Coronary artery (tissue), 2 donors: ENCODE data around the gene CD70.
"Not testable (repeated sequence)": the region's sequence is repeated elsewhere in the genome, so short reads cannot be mapped to it uniquely, and the experiment has no call there.

Source experiments
- DNase-seq: peaks from one replicate; pipeline ENCODE4 v3.0.0-alpha.2; 2017; ENCODE audit warnings: low spot score
- H3K27ac ChIP-seq, 2 donors: fragments of 200-600 bp; sonication (generic); one replicate each; pipeline ENCODE4 v1.5.1; 2016 to 2019
- H3K4me3 ChIP-seq: fragments of 200-600 bp; sonication (generic); 2 replicates; pipeline ENCODE4 v1.5.1; 2016; ENCODE audit warnings: mild to moderate bottlenecking, moderate library complexity
- TF ChIP-seq, protein P1 (sequence below): fragments of 200-600 bp; sonication (generic); IDR thresholded peaks from one replicate; pipeline ENCODE4 v1.5.1; 2019; ENCODE audit warnings: antibody characterized with exemption

Gene CD70

DNA sequence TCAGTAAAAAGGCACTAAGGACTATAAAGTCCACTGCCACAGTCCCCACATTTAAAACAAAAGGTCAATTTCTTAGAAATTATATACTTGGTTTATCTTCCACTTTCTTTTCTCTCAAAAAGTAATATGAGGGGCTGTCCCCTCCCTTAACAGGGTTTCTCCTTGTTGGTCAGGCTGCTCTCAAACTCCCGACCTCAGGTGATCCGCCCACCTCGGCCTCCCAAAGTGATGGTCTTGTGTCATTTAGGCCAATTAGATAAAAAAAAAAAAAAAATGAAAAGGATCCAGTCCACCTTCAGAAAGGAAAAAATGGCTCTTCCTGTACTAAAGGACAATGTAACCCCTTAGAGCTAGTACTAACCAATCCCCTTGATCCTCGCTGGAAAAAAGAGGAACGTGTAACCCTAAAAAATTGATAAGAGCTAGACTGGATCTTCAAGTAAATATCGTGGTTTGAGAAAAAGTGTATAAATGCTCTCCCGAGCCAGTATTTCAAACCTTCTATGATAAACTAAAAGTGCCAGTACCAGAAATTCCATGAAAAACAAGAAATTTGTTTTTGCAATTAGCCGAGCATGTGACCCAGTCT, 9.0 kb upstream of the CD70 start:
- Histone ChIP-seq H3K27ac (no peak overlapping the region), H3K4me3 (no peak overlapping the region)
- TF ChIP-seq, protein P1, sequence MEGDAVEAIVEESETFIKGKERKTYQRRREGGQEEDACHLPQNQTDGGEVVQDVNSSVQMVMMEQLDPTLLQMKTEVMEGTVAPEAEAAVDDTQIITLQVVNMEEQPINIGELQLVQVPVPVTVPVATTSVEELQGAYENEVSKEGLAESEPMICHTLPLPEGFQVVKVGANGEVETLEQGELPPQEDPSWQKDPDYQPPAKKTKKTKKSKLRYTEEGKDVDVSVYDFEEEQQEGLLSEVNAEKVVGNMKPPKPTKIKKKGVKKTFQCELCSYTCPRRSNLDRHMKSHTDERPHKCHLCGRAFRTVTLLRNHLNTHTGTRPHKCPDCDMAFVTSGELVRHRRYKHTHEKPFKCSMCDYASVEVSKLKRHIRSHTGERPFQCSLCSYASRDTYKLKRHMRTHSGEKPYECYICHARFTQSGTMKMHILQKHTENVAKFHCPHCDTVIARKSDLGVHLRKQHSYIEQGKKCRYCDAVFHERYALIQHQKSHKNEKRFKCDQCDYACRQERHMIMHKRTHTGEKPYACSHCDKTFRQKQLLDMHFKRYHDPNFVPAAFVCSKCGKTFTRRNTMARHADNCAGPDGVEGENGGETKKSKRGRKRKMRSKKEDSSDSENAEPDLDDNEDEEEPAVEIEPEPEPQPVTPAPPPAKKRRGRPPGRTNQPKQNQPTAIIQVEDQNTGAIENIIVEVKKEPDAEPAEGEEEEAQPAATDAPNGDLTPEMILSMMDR, result no peak
- no peak for DNase-seq

DNA sequence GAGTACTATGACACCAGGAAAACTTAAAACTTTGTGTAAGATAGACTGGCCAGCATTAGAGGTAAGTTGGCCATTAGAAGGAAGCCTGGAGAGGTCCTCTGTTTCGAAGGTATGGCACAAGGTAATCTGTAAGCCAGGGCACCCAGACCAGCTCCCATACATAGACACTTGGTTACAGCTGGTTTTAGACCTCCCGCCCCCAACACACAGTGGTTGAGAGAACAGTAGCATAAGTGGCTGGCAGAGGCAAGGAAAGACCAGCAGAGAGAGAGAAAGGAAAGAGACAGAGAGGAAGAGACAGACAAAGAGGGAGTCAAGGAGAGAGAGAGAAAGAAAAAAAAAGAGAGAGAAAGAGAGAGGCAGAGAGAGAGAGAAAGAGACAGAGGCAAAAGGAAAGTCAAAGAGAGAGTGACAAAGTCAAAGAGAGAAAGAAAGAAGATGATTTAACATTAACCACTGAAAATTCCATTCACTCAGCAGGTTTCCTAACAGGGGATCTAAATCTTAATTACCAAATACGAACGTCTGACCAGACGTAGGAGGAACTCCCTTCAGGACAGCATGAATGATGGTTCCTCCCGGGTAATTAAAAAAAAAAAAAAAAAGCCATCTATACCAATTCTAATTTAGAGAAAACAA, 7.4 kb upstream of the CD70 start:
- DNase-seq, H3K27ac ChIP-seq, H3K4me3 ChIP-seq: not testable (repeated sequence)

DNA sequence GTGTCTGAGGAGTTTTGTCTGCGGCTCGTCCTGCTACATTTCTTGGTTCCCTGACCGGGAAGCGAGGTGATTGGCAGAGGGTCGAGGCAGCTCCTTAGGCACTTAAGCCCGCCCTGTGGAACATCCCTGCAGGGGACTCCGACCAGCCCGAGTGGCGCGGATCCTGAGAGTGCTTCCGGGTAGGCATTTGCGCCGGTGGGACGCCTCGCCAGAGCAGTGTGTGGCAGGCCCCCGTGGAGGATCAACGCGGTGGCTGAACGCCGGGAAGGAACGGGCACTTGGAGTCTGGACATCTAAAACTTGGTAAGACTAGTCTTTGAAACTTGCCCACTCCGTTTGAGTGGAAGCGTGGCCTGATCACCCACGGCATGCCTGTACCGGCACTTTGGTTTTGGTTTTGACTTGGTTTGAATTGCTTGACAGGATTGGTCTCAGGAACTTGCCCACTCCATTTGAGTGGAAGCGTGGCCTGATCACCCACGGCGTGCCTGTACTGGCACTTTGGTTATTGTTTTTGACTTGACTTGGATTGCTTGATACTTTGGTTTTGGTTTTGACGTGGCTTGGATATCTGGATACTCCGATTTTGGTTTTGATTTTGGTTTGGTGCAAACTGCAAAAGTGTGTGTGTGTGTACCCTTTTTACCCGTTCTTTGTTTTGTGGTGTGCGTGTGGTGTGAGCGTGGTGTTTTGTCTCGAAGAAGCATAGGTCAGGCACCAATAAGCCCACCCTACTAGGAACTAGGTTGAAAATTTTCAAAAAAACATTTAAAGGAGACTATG, 6.7 kb upstream of the CD70 start:
- not testable (repeated sequence) for DNase-seq, H3K4me3 ChIP-seq, H3K27ac ChIP-seq

DNA sequence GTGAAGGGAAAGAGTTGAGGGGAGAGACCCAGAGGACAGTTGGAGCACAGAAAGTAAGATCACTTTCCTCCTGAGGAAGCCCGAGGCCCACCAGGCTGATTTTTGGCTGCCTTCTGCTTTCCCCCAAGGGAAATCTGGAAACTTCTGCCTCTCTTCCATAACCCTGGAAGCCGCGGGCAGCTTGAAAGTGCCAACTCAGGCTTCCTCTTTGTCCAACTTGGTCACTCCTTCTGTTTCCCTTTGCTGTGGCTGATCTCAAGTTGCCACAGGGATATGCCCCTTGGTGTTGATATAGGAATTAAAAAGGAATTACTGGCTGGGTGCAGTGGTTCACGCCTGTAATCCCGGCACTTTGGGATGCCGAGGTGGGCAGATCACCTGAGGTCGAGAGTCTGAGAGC, 5.7 kb upstream of the CD70 start:
- DNase-seq, result no peak
- Histone ChIP-seq H3K27ac (no peak overlapping the region), H3K4me3 (no peak overlapping the region)
- TF ChIP-seq, protein P1, result no peak

DNA sequence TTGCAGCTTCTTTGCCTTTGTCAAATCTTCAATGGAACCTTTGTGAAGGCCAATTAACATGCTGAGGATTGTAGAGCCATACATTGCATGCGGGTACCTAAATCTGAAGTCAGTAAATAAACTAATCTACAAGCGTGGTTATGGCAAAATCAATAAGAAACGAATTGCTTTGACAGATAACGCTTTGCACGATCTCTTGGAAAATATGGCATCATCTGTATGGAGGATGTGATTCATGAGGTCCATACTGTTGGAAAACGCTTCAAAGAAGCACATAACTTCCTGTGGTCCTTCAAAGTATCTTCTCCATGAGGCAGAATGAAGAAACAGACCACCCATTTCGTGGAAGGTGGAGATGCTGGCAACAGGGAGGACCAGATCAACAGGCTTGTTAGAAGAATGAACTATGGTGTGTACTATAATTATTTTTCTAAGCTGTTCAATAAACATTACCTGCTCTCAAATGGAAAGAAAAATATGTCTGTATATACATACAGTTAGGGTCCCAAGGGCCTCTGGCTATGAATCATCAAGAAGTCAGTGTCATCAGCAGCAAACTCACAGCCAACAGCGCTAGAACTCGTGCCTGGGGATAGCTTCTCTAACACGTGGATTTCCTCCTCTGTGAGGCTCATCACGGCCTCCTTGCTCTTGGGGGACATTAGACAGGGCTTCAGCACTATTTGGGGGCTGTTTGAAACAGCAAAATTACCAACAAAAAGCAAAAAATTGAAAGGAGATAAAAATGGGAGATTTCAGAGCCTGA, 2.9 kb upstream of the CD70 start:
- TF ChIP-seq, protein P1, result no peak
- no peak for DNase-seq
- Histone ChIP-seq H3K27ac (no peak overlapping the region), H3K4me3 (no peak overlapping the region)

DNA sequence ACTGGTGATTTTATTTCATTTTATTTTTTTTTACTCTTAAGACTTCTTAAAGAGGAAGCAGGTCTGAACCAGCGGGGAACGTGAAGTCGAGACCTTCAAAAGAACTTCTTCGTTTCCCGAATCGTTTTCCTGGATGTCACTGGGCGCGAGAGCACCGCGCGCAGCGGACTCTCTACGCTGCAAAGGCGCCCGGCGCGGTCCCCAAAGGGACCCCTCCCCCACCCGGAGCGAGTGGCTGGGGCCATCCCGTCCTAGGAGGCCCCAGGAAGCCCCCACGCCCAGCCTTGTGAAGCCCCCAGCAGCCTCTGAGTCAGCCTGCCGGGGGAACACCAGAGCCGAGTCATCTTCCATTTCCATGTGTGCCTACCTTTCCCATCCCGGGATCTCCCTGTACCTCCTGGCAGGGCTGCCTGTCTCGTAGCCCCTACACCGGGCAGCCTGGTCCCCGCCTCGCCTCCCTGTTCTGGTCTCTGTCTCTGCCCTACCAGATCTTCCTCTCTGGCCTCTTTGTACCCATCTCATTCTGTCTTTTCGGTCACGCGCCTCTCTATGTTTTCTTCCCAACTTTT, 608 bp downstream of the CD70 start:
- Histone ChIP-seq H3K4me3 (peak overlapping the region; percentile 40), H3K27ac (no peak overlapping the region)
- no peak for DNase-seq

DNA sequence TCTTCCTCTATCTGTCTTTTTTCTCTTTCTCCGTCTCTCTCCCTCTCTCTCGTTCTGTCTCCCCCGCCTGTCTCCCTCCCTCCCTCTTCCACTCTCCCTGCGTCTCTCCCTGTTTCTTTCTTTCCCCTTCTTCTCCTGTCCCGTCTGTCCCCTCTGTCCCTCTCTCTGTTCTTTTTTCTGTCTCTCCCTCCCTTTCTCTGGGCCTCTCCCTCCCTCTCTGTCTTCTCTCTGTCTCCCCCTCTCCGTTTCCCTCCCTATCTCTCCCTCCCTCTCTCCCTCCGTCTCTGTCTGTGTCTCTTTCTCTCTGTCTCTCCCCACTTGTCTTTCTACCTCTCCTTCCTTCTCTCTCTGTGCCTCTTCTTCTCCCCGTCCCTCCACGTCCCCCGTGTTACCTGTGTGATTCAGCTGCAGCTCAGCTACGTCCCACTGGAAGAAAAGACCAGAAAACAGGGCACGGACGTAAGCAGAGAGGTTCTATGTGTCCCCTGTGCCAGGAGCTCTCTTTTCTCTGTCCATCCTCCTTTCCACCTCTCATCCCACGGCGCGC, 1.2 kb downstream of the CD70 start:
- DNase-seq, result no peak
- TF ChIP-seq, protein P1, result no peak
- H3K27ac ChIP-seq, result no peak overlapping the region
- H3K4me3 ChIP-seq, result no peak overlapping the region

More for the DNA sequence above, 608 bp downstream of the CD70 start:
- TF ChIP-seq, protein P1, result no peak
